GM23338 (cell line): ENCODE measurements around the gene MYRF. TPM values are rescaled to one million over a fixed set of nuclear protein-coding genes. Genes with fewer than 3 reads are reported as not detected.

Experiments used
- ATAC-seq: fragments of 200-7000 bp; cut with Tn5 transposase; 3 replicates; pipeline ENCODE4 v1.9.1; 2020
- DNase-seq: peaks from one replicate; pipeline ENCODE4 v3.0.0-alpha.2; 2015; ENCODE audit warnings: low spot score
- H2AFZ ChIP-seq: fragments of 200-600 bp; sonication (generic); 2 replicates; pipeline ENCODE4 v1.8.0; 2016; ENCODE audit warnings: antibody characterized with exemption, mild to moderate bottlenecking, moderate library complexity
- H3F3A ChIP-seq: fragments of 200-600 bp; sonication (generic); replicated peaks from 2 replicates; pipeline ENCODE4 v1.8.0; 2017; ENCODE audit warnings: antibody characterized with exemption, mixed run types, low read depth
- H3K27ac ChIP-seq: fragments of 200-600 bp; sonication (generic); 2 replicates; pipeline ENCODE4 v1.6.1; 2016; ENCODE audit warnings: low read depth
- H3K27me3 ChIP-seq: fragments of 200-600 bp; sonication (generic); 2 replicates; pipeline ENCODE4 v1.8.0; 2016; ENCODE audit warnings: mild to moderate bottlenecking, mixed run types, moderate library complexity; ENCODE audit not compliant: insufficient read depth
- H3K36me3 ChIP-seq: fragments of 200-600 bp; sonication (generic); 2 replicates; pipeline ENCODE4 v1.8.0; 2016; ENCODE audit warnings: mild to moderate bottlenecking; ENCODE audit not compliant: insufficient read depth
- H3K4me1 ChIP-seq: fragments of 200-600 bp; sonication (generic); 2 replicates; pipeline ENCODE4 v1.8.0; 2016; ENCODE audit warnings: mild to moderate bottlenecking, moderate library complexity; ENCODE audit not compliant: insufficient read depth
- H3K4me2 ChIP-seq: fragments of 200-600 bp; sonication (generic); 2 replicates; pipeline ENCODE4 v1.7.1; 2017; ENCODE audit warnings: mixed run types
- H3K4me3 ChIP-seq: fragments of 200-600 bp; sonication (generic); 2 replicates; pipeline ENCODE4 v1.6.1; 2016; ENCODE audit warnings: mixed run types
- H3K79me2 ChIP-seq: fragments of 200-600 bp; sonication (generic); replicated peaks from 2 replicates; pipeline ENCODE4 v1.8.0; 2017; ENCODE audit warnings: mild to moderate bottlenecking; ENCODE audit not compliant: insufficient read depth
- H3K9me2 ChIP-seq: fragments of 200-600 bp; sonication (generic); 2 replicates; pipeline ENCODE4 v1.8.0; 2017; ENCODE audit not compliant: insufficient read depth
- H4K20me1 ChIP-seq: fragments of 200-600 bp; sonication (generic); replicated peaks from 2 replicates; pipeline ENCODE4 v1.8.0; 2017; ENCODE audit warnings: mild to moderate bottlenecking; ENCODE audit not compliant: insufficient read depth
- H3K27ac Mint-ChIP-seq: 2 replicates; pipeline ENCODE4 v1.8.0; 2020; ENCODE audit warnings: inconsistent platforms, mild to moderate bottlenecking, moderate library complexity, mixed read lengths
- H3K27me3 Mint-ChIP-seq: 3 replicates; pipeline ENCODE4 v1.8.0; 2022; ENCODE audit warnings: low read depth, mild to moderate bottlenecking, moderate library complexity, mixed read lengths, inconsistent platforms; ENCODE audit not compliant: insufficient read depth, poor library complexity
- H3K36me3 Mint-ChIP-seq: 3 replicates; pipeline ENCODE4 v1.8.0; 2021; ENCODE audit warnings: low read depth, mild to moderate bottlenecking, inconsistent platforms, moderate library complexity, mixed read lengths
- H3K4me1 Mint-ChIP-seq: 3 replicates; pipeline ENCODE4 v1.8.0; 2020; ENCODE audit warnings: mild to moderate bottlenecking, inconsistent platforms, mixed read lengths
- H3K4me3 Mint-ChIP-seq: 3 replicates; pipeline ENCODE4 v1.8.0; 2021; ENCODE audit warnings: moderate library complexity, mild to moderate bottlenecking, inconsistent platforms, mixed read lengths
- H3K9me3 Mint-ChIP-seq: 3 replicates; pipeline ENCODE4 v1.8.0; 2020; ENCODE audit warnings: moderate library complexity, mild to moderate bottlenecking, inconsistent platforms, mixed read lengths
- EZH2 ChIP-seq: fragments of 200-600 bp; sonication (generic); IDR thresholded peaks from one replicate; pipeline ENCODE4 v1.8.0; 2017; ENCODE audit warnings: antibody characterized with exemption, mild to moderate bottlenecking, low read depth; ENCODE audit not compliant: unreplicated experiment
- EZH2phosphoT487 ChIP-seq: fragments of 200-600 bp; sonication (generic); IDR thresholded peaks from one replicate; pipeline ENCODE4 v1.8.1; 2018; ENCODE audit warnings: antibody characterized with exemption; ENCODE audit not compliant: unreplicated experiment
- JUNB ChIP-seq: IDR thresholded peaks from one replicate; pipeline ENCODE4 v1.6.1; 2016; ENCODE audit warnings: antibody characterized with exemption; ENCODE audit not compliant: unreplicated experiment
- ZNF114 ChIP-seq: fragments of 250-450 bp; sonication (Bioruptor Pico); IDR thresholded peaks from 2 replicates; pipeline ENCODE4 v1.5.0; 2020; ENCODE audit warnings: mild to moderate bottlenecking, moderate library complexity
- polyA plus RNA-seq: library from polyadenylated mRNA; unstranded; fragments of >200 nt; fragmentation: Nextera tagmentation; extraction: Ambion mirVana; gene quantifications from 2 replicates; pipeline ENCODE4 v1.2.1, GENCODE V29; 2016
- total RNA-seq: library from RNA; depleted of rRNA; stranded (reverse); fragments of >200 nt; shearing (Covaris generic); gene quantifications from 2 replicates; pipeline ENCODE4 v1.2.3, GENCODE V29; 2014
- TF ChIP-seq, protein P1 (sequence below): fragments of 250-450 bp; sonication (Bioruptor Pico); IDR thresholded peaks from 2 replicates; pipeline ENCODE4 v1.5.0; 2020; ENCODE audit warnings: mild to moderate bottlenecking, moderate library complexity
- TF ChIP-seq, protein P2 (sequence below): IDR thresholded peaks from 2 replicates; pipeline ENCODE4 v1.6.1; 2016; ENCODE audit warnings: antibody characterized with exemption

The MYRF gene
- total and polyA plus RNA-seq, 2 experiments from 2014 or later: 1.9 to 5.5 TPM

GRCh38 chr11:61739966-61740365 is 12.5 kb upstream of the MYRF start (continued):
- TF ChIP-seq, protein P1, sequence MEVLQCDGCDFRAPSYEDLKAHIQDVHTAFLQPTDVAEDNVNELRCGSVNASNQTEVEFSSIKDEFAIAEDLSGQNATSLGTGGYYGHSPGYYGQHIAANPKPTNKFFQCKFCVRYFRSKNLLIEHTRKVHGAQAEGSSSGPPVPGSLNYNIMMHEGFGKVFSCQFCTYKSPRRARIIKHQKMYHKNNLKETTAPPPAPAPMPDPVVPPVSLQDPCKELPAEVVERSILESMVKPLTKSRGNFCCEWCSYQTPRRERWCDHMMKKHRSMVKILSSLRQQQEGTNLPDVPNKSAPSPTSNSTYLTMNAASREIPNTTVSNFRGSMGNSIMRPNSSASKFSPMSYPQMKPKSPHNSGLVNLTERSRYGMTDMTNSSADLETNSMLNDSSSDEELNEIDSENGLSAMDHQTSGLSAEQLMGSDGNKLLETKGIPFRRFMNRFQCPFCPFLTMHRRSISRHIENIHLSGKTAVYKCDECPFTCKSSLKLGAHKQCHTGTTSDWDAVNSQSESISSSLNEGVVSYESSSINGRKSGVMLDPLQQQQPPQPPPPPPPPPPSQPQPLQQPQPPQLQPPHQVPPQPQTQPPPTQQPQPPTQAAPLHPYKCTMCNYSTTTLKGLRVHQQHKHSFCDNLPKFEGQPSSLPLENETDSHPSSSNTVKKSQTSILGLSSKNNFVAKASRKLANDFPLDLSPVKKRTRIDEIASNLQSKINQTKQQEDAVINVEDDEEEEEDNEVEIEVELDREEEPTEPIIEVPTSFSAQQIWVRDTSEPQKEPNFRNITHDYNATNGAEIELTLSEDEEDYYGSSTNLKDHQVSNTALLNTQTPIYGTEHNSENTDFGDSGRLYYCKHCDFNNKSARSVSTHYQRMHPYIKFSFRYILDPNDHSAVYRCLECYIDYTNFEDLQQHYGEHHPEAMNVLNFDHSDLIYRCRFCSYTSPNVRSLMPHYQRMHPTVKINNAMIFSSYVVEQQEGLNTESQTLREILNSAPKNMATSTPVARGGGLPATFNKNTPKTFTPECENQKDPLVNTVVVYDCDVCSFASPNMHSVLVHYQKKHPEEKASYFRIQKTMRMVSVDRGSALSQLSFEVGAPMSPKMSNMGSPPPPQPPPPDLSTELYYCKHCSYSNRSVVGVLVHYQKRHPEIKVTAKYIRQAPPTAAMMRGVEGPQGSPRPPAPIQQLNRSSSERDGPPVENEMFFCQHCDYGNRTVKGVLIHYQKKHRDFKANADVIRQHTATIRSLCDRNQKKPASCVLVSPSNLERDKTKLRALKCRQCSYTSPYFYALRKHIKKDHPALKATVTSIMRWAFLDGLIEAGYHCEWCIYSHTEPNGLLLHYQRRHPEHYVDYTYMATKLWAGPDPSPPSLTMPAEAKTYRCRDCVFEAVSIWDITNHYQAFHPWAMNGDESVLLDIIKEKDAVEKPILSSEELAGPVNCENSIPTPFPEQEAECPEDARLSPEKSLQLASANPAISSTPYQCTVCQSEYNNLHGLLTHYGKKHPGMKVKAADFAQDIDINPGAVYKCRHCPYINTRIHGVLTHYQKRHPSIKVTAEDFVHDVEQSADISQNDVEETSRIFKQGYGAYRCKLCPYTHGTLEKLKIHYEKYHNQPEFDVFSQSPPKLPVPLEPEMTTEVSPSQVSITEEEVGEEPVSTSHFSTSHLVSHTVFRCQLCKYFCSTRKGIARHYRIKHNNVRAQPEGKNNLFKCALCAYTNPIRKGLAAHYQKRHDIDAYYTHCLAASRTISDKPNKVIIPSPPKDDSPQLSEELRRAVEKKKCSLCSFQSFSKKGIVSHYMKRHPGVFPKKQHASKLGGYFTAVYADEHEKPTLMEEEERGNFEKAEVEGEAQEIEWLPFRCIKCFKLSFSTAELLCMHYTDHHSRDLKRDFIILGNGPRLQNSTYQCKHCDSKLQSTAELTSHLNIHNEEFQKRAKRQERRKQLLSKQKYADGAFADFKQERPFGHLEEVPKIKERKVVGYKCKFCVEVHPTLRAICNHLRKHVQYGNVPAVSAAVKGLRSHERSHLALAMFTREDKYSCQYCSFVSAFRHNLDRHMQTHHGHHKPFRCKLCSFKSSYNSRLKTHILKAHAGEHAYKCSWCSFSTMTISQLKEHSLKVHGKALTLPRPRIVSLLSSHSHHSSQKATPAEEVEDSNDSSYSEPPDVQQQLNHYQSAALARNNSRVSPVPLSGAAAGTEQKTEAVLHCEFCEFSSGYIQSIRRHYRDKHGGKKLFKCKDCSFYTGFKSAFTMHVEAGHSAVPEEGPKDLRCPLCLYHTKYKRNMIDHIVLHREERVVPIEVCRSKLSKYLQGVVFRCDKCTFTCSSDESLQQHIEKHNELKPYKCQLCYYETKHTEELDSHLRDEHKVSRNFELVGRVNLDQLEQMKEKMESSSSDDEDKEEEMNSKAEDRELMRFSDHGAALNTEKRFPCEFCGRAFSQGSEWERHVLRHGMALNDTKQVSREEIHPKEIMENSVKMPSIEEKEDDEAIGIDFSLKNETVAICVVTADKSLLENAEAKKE (CRISPR knock-in tag): no peak
- no peak for TF ChIP-seq JUNB
- no peak for TF ChIP-seq EZH2phosphoT487
- TF ChIP-seq EZH2: no peak

- H3K36me3 Mint-ChIP-seq: peaks cover 9% of the 10 kb centered on the region; the same call in 2 of the 3 replicates
- H3K27me3 ChIP-seq: no peaks in the 10 kb centered on the region
- no peaks in the 10 kb centered on the region for H4K20me1 ChIP-seq
- H3F3A ChIP-seq: no peaks in the 10 kb centered on the region
- peaks cover 13% of the 10 kb centered on the region for H3K27me3 Mint-ChIP-seq
- no peak overlapping the region for H3K27ac ChIP-seq
- no peak overlapping the region for H3K4me3 Mint-ChIP-seq
- no peak overlapping the region for H2AFZ ChIP-seq
- no peaks in the 10 kb centered on the region for H3K79me2 ChIP-seq
- peaks cover 6% of the 10 kb centered on the region; the same call in 1 of the 3 replicates for H3K4me1 Mint-ChIP-seq
- no peak overlapping the region for H3K27ac Mint-ChIP-seq
- no peak overlapping the region for H3K4me2 ChIP-seq
- TF ChIP-seq ZNF114 (no peak), EZH2phosphoT487 (no peak)
- TF ChIP-seq, protein P2, sequence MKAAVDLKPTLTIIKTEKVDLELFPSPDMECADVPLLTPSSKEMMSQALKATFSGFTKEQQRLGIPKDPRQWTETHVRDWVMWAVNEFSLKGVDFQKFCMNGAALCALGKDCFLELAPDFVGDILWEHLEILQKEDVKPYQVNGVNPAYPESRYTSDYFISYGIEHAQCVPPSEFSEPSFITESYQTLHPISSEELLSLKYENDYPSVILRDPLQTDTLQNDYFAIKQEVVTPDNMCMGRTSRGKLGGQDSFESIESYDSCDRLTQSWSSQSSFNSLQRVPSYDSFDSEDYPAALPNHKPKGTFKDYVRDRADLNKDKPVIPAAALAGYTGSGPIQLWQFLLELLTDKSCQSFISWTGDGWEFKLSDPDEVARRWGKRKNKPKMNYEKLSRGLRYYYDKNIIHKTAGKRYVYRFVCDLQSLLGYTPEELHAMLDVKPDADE: no peak
- no peak for DNase-seq
- H3K36me3 ChIP-seq: no peaks in the 10 kb centered on the region
- H3K4me3 ChIP-seq: no peak overlapping the region
- no peaks in the 10 kb centered on the region; the same call in 1 of the 2 replicates for H3K4me1 ChIP-seq
- no peak for ATAC-seq
- H3K9me2 ChIP-seq: no peaks in the 10 kb centered on the region
- no peaks in the 10 kb centered on the region for H3K9me3 Mint-ChIP-seq
Measured at GRCh38 chr11:61742391-61742790, 10.0 kb upstream of the MYRF start.
